Motor neuron (in vitro differentiated cells): ENCODE measurements around the gene GALNT10. TPM values are rescaled to one million over a fixed set of nuclear protein-coding genes. Genes with fewer than 3 reads are reported as not detected.
A peak's percentile ranks its signal among the peaks of the same experiment; 100 is the strongest.

Source experiments
- ATAC-seq, 8 experiments: fragments of 200-7000 bp; cut with Tn5 transposase; replicated peaks in 6 of 8; 2 replicates each; pipeline ENCODE4 v1.8.0; 2021; ENCODE audit warnings: mild to moderate bottlenecking in 8 of 8, moderate library complexity in 8 of 8
- H3K27ac ChIP-seq, 2 donors: fragments of 250-450 bp; sonication (Bioruptor Pico); 2 replicates each; pipeline ENCODE4 v1.9.0; 2021; ENCODE audit warnings: antibody characterized with exemption in 2 of 2, mild to moderate bottlenecking in 2 of 2, moderate library complexity in 1 of 2
- H3K4me1 ChIP-seq, 2 donors: fragments of 250-450 bp; sonication (Bioruptor Pico); replicated peaks in 1 of 2; 2 replicates each; pipeline ENCODE4 v1.6.1; 2021; ENCODE audit warnings: antibody characterized with exemption in 2 of 2, mild to moderate bottlenecking in 2 of 2, moderate library complexity in 1 of 2
- H3K4me3 ChIP-seq, 5 donors: fragments of 250-450 bp; sonication (Bioruptor Pico); 2 replicates each; pipeline ENCODE4 v1.9.0; 2021; ENCODE audit warnings: antibody characterized with exemption in 5 of 5, mild to moderate bottlenecking in 5 of 5, moderate library complexity in 4 of 5
- WGBS, 10 experiments: fragments of 450-650 bp; shearing (Covaris generic); methylation state at CpG; one replicate each; pipeline ENCODE4 v1.0.0; 2022; 5-methylcytosine and 5-hydroxymethylcytosine counted together
- in situ Hi-C, 9 experiments: fragments of 400-800 bp; cut with MboI; loops; one replicate each; pipeline ENCODE4 v1.15.0; 2021; ENCODE audit warnings: low sequenced_read_pairs in 9 of 9, low pct_unique_long_range_greater_than_20kb in 2 of 9; ENCODE audit not compliant: unreplicated experiment in 9 of 9
- total RNA-seq, 8 experiments: library from RNA; unstranded; fragments of 300-600 nt; gene quantifications; 2 replicates each; pipeline versions ENCODE4 v1.2.3 to v1.2.4, GENCODE V29; 2022

The GALNT10 gene
- total RNA-seq, 8 experiments from 2014 or later, result 2.8 to 33.3 (median 7.5) TPM

- H3K27ac ChIP-seq, result no peak overlapping the region
- ATAC-seq, result no peak
- 40 to 100% (median 72%) methylated on average over 2 to 6 of the region's 6 CpGs; no CpG with 5 or more reads in 4 of the 10 experiments for WGBS, 10 experiments
- H3K4me3 ChIP-seq, result no peak overlapping the region
- no peaks in the 10 kb centered on the region for H3K4me1 ChIP-seq
- in situ Hi-C loops, result loop anchor here in 7 of 9 experiments (10.0 to 25.0 kb wide), 4 partner anchors 198 to 348 kb away; partner anchors contain the start of gene GALNT10 (in 1 of the 7)
Measured at GRCh38 chr5:154410786-154411185, 220.3 kb downstream of the GALNT10 start.

- WGBS, 10 experiments, result 87 to 100% (median 96%) methylated on average over 1 to 5 of the region's 5 CpGs; no CpG with 5 or more reads in 5 of the 10 experiments
- Histone ChIP-seq H3K4me1 (no peaks in the 10 kb centered on the region), H3K4me3 (no peak overlapping the region), H3K27ac (no peak overlapping the region)
- in situ Hi-C loops, result loop anchor here in 7 of 9 experiments (10.0 to 25.0 kb wide), 4 partner anchors 199 to 349 kb away; partner anchors contain the start of gene GALNT10 (in 1 of the 7)
- no peak for ATAC-seq
Measured at GRCh38 chr5:154411338-154411737, 220.8 kb downstream of the GALNT10 start.

- no peak for ATAC-seq
Measured at GRCh38 chr5:154412316-154412715, 221.8 kb downstream of the GALNT10 start.

GRCh38 chr5:154412925-154413324 is 222.4 kb downstream of the GALNT10 start:
- 77 to 95% (median 83%) methylated on average over 1 to 8 of the region's 9 CpGs; no CpG with 5 or more reads in 5 of the 10 experiments for WGBS, 10 experiments
- H3K4me3 ChIP-seq, result no peak overlapping the region
- in situ Hi-C loops, result loop anchor here in 7 of 9 experiments (10.0 to 25.0 kb wide), 4 partner anchors 201 to 351 kb away; partner anchors contain the start of gene GALNT10 (in 1 of the 7)
- H3K27ac ChIP-seq, result no peak overlapping the region
- no peak for ATAC-seq
- H3K4me1 ChIP-seq, result peaks cover 0 to under 1% of the 10 kb centered on the region in 2 donors

More at GRCh38 chr5:154412316-154412715, 221.8 kb downstream of the GALNT10 start:
- no peaks in the 10 kb centered on the region for H3K4me1 ChIP-seq
- H3K27ac ChIP-seq, result no peak overlapping the region
- H3K4me3 ChIP-seq, result no peak overlapping the region
- 83 to 100% (median 93%) methylated on average over 1 of the region's 3 CpGs; no CpG with 5 or more reads in 6 of the 10 experiments for WGBS, 10 experiments
- in situ Hi-C loops, result loop anchor here in 7 of 9 experiments (10.0 to 25.0 kb wide), 4 partner anchors 200 to 350 kb away; partner anchors contain the start of gene GALNT10 (in 1 of the 7)

GRCh38 chr5:154415114-154415513 is 224.6 kb downstream of the GALNT10 start:
- in situ Hi-C loops, result loop anchor here in 7 of 9 experiments (10.0 to 25.0 kb wide), 4 partner anchors 203 to 353 kb away; partner anchors contain the start of gene GALNT10 (in 1 of the 7)
- no peak for ATAC-seq
- Histone ChIP-seq H3K27ac (no peak overlapping the region), H3K4me3 (no peak overlapping the region), H3K4me1 (peaks cover 7 to 11% of the 10 kb centered on the region in 2 donors)
- WGBS, 10 experiments, result 60 to 83% (median 77%) methylated on average over 1 to 6 of the region's 6 CpGs; no CpG with 5 or more reads in 4 of the 10 experiments

- no peak overlapping the region for H3K4me3 ChIP-seq
- no peak overlapping the region for H3K27ac ChIP-seq
- 40 to 100% (median 74%) methylated on average over 1 to 4 of the region's 5 CpGs; no CpG with 5 or more reads in 6 of the 10 experiments for WGBS, 10 experiments
- in situ Hi-C loops, result loop anchor here in 7 of 9 experiments (10.0 to 25.0 kb wide), 4 partner anchors 206 to 356 kb away; partner anchors contain the start of gene GALNT10 (in 1 of the 7)
- peaks cover 7 to 11% of the 10 kb centered on the region in 2 donors for H3K4me1 ChIP-seq
- peak in 4 of 8 experiments; percentile 23 to 80 (median 56) for ATAC-seq
Measured at GRCh38 chr5:154418344-154418820, 227.8 kb downstream of the GALNT10 start.

- no peak for ATAC-seq
- Histone ChIP-seq H3K27ac (no peak overlapping the region), H3K4me3 (no peak overlapping the region), H3K4me1 (peaks cover 7 to 11% of the 10 kb centered on the region in 2 donors)
- in situ Hi-C loops, result loop anchor here in 7 of 9 experiments (10.0 to 25.0 kb wide), 4 partner anchors 207 to 357 kb away; partner anchors contain the start of gene GALNT10 (in 1 of the 7)
- WGBS, 10 experiments, result 90 to 100% (median 93%) methylated on average over 1 to 5 of the region's 7 CpGs; no CpG with 5 or more reads in 3 of the 10 experiments
Measured at GRCh38 chr5:154419236-154419635, 228.7 kb downstream of the GALNT10 start.

GRCh38 chr5:154421868-154422267 is 231.3 kb downstream of the GALNT10 start:
- WGBS, 10 experiments, result 57 to 100% methylated on average over 1 of the region's 1 CpG; no CpG with 5 or more reads in 8 of the 10 experiments
- H3K27ac ChIP-seq, result no peak overlapping the region
- peaks cover 7 to 11% of the 10 kb centered on the region in 2 donors for H3K4me1 ChIP-seq
- peak in 3 of 8 experiments; percentile 40 to 45 (median 42) for ATAC-seq
- in situ Hi-C loops, result loop anchor here in 6 of 9 experiments (25.0 kb wide), 3 partner anchors 210 to 360 kb away; partner anchors contain the start of gene GALNT10 (in 1 of the 6)
- H3K4me3 ChIP-seq, result no peak overlapping the region

- WGBS, 10 experiments, result 40 to 100% (median 92%) methylated on average over 1 to 2 of the region's 2 CpGs; no CpG with 5 or more reads in 2 of the 10 experiments
- in situ Hi-C loops, result loop anchor here in 6 of 9 experiments (25.0 kb wide), 3 partner anchors 210 to 360 kb away; partner anchors contain the start of gene GALNT10 (in 1 of the 6)
Measured at GRCh38 chr5:154422298-154422697, 231.8 kb downstream of the GALNT10 start.

GRCh38 chr5:154428208-154428607 is 237.7 kb downstream of the GALNT10 start:
- Histone ChIP-seq H3K4me3 (no peak overlapping the region), H3K4me1 (no peaks in the 10 kb centered on the region), H3K27ac (no peak overlapping the region)
- ATAC-seq, result no peak
- 80 to 100% (median 92%) methylated on average over 1 to 2 of the region's 3 CpGs; no CpG with 5 or more reads in 4 of the 10 experiments for WGBS, 10 experiments
- in situ Hi-C loops, result no loop called here

More at GRCh38 chr5:154422298-154422697, 231.8 kb downstream of the GALNT10 start:
- Histone ChIP-seq H3K27ac (no peak overlapping the region), H3K4me3 (no peak overlapping the region), H3K4me1 (peaks cover 7 to 11% of the 10 kb centered on the region in 2 donors)
- ATAC-seq, result no peak

- H3K27ac ChIP-seq, result no peak overlapping the region
- WGBS, 10 experiments, result 80 to 100% (median 100%) methylated on average over 1 of the region's 1 CpG; no CpG with 5 or more reads in 3 of the 10 experiments
- H3K4me3 ChIP-seq, result no peak overlapping the region
- ATAC-seq, result no peak
- in situ Hi-C loops, result no loop called here
- H3K4me1 ChIP-seq, result no peaks in the 10 kb centered on the region
Measured at GRCh38 chr5:154429341-154429740, 238.8 kb downstream of the GALNT10 start.

- Histone ChIP-seq H3K4me3 (no peak overlapping the region), H3K4me1 (no peaks in the 10 kb centered on the region), H3K27ac (no peak overlapping the region)
- ATAC-seq, result peak in 1 of 8 experiments; percentile 46
- in situ Hi-C loops, result no loop called here
- WGBS, 10 experiments, result 40 to 93% (median 67%) methylated on average over 1 to 3 of the region's 4 CpGs; no CpG with 5 or more reads in 5 of the 10 experiments
Measured at GRCh38 chr5:154430466-154430865, 239.9 kb downstream of the GALNT10 start.
